HG03457 (cell line): ENCODE data around the gene LZTS2.
A peak's percentile ranks its signal among the peaks of the same experiment; 100 is the strongest.

Experiments used
- ATAC-seq: cut with Tn5 transposase; IDR thresholded peaks from one replicate; pipeline ENCODE4 v1.9.1; 2021; ENCODE audit warnings: moderate number of reproducible peaks; ENCODE audit not compliant: unreplicated experiment

Gene LZTS2

DNA sequence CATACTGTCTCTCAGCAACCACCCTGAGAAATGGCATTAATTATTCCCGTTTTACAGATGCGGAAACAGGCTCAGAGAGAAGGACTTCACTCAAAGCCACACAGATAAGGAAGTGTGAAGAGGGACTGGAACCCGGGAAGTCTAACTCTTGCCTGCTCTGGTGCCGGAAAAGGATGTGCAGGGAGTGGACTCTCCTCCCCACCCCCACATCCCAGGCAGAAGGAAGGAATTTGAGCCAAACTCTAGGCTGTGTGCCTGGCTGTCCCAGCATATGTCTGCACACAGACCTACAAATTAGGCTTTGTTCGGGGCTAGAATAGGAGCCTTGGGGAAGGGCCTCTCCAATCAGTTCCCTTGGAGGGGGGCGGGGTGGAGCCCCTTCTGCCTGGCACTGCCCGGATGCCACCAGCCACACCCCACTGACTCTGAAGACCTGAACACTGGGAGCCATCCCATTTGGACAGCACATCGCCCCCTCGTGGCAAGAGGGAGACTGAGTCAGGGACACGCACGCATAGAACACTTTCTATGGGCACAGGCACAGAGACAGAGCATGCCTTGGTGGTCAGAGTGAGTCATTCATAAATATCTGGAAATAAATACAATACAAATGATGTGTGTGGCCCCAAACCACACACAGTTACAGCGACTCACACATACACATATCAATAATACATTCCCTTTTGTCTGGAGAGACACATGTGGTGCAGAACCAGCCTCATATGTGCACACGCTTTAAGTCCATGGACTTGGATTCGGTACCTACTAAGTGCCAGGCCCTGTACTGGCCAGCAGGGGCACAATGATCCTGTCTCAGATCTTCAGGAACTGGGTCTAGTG, 13.1 kb downstream of the LZTS2 start:
- ATAC-seq: peak; percentile 59

DNA sequence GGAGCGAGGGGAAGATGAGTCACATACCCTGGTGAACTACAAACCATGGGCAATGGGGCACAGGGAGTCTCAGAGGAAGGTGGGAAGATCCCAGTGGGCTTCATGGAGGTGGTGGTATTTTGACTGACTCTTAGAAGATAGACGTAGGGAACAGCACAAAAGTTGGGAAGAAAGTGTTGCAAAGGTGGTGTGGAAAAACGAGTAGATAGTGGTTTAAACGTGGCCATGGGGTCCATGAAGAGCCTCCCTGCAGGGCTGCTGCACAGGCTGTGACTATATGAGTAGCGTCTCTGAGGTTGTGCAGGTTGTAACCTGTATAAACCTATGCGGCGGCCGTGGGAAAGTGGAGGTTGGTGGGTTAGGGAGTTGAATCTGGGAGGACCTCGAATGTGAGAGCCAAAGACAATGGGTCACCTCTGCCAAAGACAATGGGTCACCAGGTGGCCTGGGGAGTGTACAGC, 13.8 kb downstream of the LZTS2 start:
- no peak for ATAC-seq

DNA sequence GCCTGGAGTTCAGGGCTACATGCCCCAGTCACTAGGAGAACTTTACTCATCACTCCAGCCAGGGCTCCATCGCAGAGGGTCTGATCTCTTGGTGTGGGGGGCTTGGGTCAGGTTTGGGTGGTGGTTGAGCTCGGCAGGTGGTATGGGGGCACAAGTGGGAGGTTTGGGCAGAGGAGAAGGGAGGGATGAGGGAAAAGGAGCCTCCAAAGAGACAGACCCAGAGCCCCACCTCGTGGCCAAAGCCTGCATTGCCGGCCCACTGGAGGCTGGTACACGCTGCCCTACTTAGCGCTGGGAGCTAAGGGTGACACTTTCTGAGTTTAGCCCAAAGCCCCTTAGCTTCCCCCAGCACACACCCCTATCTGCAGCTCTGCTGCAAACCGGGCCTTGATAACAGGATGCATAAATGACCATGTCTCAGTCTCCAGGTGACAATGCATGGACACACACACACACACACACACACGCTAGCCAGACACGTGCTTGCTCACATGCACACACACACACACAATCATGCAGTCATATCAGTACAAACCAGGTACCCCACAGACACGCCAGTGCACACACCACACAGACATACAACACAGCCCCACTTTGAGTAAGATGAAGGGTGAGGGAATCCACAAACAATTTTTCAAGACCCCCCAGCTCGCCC, 14.7 kb downstream of the LZTS2 start:
- ATAC-seq: no peak

DNA sequence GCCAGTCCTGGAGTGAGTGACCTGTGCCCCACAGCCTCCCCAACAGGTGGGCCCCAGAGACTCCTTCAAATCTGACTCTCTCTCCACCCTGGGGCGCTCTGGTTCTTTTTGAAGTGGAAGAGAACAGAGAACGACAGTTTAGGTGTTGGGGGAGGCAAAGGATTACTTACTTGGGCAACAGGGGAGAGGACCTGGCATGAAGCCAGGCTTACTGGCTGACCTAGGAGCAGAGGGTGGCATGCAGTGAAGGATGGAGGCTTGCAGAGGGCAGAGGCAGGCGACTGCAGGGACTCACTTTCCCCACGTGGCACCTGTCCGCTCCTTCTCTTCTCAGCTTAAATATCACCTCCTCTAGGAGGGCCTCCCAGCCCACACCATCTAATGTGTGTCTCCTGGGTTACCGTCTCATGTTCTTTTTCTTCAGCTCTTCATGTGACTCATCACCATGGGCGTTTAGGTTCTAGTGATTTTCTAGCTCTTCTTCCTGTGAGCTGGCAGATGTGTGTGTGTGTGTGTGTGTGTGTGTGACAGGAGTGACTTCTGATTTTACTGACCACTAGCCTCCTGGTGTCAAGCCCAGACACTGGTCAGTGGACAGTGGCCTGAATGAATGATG, 15.5 kb downstream of the LZTS2 start:
- ATAC-seq: no peak

DNA sequence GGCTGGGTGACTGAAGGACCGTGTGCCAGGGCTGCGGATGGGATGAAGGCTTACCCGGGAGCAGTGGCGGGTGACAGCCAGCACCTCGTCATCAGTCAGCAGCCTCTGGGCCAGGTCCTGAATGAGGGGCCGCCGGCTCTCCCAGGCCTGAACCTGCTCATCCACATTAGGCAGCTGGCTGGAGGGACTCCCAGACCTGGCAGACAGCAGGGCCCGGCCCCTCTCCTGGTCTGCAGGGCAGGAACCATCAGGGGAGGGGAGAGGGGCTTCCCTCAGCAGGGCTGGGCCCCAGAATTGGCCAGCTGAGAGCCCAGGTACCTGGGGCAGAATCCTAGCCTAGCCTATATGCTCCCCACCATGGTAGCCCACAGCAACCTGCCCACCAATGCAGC, 16.0 kb downstream of the LZTS2 start:
- ATAC-seq: no peak

DNA sequence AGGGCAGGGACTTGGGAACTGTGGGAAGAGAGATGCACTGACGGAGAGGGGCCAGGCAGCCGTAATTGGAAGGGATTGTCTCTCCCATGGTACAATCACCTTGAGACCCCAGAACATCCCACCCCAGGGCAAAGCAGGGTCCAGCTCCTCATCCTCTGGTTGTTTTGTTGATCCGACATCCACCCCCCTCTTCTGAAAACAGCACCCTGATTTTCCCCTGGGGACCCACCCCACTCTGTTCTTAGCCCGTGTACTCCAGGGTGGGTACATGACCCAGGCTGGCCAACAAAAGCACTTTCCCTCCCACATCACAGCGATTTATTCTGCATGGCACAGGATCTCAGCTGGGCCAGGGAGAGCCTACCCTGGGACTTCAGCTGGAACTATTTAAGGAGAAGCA, 17.2 kb downstream of the LZTS2 start:
- no peak for ATAC-seq

DNA sequence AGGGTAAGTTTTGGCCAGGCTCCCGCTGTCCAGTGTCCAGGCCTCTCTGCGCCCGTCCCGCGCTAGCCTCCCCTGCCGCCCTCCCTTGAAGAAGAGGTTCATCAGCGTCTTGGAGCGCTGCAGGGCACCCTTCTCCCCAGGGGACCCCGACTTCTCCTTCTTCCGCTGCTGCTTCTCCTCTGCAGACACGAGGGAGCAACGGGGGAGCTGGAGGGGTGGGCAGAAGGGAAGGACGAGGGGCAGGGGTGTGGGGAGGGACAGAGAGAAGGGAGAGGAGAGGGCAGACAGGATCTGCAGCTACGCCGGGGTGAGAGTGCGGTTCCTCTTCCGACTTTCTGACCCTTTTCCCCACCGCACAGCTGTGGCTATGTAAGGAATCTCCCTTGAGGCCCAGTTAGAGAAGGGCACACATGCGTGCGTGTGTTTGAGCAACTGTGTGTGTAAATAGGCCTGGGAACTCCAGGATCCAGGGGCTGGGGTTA, 18.6 kb downstream of the LZTS2 start:
- ATAC-seq: no peak

DNA sequence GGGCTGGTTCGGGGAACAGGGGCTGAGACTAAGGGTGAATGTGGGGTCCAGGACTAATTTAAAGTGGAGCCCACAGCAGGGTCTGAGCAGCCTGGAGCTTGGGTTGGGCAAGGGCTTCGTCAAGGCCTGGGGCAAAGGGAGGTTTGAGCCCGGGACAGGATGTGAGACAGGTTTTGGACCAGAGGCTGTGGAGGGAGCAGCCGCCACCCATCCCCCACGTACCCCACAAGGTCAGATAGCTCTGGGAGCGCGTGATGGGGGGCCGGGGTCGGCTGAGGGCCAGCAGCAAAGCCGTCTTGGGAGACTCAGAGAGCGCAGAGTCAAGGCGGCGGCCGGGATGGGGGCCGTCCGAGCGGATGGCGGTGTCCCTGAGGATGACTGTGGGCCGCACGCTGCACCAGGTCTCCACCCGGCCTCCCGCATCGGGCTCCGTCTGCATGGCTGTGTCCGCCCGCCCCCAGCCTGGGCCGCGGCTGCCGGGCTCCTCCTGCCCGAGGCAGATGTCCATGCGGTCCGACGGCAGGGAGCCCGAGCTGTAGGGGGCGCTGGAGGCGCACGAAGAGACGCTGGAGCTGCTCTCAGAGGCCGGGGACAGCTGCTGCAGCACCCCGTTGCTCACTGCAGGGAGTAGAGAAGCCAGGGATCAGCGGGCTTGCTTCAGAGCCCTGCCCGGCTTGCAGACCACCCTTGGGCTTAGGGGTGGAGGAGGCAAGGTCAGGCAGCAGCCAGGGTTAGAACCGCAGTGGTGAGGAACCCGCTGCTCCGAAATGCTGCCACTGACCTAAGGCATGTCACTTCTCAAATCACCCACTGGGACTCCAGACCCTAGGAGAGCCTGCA, 19.2 kb downstream of the LZTS2 start:
- ATAC-seq: no peak

DNA sequence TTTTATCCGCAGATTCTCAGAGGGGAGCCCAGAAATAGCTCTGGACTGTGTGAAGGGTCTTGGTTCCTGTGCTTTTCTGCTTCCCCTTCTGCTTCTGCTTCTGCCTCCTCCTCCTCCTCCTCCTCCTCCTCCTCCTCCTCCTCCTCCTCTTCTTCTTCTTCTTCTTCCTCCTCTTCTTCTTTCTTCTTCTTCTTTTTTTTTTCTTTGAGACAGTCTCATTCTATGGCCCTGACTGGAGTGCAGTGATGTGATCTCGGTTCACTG, 19.8 kb downstream of the LZTS2 start:
- no peak for ATAC-seq

DNA sequence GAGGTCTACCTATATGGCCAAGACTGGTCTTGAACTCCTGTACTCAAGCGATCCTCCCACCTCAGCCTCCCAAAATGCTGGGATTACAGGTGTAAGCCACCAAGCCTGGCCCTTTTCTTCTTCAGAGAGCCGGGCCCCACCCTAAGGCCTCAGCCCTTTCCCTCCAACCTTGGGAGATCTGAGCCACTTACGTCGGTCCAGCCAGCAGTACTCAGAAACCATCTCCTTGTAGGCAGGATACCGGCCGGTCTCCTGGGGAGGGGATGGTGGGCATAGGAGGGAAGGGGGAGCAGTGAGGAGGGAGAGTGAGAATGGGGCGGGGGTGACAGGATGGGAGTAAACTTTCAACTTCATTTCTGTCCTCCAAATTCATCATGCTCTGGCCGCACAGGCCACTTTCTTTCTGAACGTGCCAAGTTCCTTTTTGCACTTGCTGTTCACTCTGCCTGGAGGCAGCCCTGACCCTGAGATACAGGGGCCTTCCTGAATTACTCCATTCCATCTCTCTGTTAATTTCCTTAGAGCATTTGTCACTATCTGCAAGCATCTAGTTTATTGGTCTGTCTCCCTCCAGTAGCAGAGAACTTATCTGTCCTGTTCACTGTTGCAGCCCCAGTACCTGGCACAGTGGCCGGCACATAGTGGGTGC, 20.9 kb downstream of the LZTS2 start:
- ATAC-seq: no peak

DNA sequence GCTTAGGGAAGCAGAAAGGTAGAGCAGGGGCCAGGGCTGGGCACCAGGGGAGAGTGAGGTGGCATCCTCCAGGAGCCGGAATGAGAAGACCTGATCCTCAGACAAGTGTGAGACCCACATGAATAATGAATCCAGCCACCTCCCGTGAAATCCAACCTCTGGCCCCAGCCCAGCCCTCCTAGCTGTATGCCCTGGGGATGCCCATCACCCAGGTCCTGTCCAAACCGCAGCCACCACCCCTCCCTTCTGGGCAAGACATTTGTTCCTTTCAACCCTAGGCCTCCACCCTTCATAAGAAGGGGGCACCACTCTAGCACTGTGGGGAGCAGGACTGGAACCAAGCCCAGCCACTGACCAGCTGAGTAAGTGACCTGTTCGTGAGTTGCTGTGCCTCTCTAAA, 21.6 kb downstream of the LZTS2 start:
- ATAC-seq: no peak

DNA sequence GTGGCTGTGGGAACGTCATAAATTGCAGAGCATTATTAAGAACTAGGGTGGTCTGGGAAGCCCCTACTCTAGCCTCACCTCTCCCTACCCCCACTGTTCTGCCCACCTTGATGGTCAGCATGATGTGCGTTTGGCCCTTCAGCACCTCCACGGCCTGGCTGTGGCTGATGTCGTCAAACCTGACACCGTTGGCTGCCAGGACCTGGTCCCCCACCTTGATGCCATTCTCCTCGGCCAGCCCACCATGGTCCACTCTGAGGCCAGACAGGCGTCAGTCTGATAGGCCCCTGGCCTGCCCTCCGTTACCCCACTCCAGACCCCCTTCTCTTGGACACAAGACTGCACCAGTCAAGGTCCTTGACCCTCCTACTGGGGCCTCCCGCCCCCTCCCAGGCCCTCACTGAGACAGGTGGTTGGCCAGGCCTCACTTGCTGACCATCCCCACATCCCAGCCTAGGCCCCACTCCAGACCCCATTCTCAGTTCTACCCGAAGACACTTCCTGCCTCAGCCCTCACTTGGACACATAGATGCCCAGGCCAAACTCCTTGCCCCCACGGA, 22.2 kb downstream of the LZTS2 start:
- ATAC-seq: no peak

DNA sequence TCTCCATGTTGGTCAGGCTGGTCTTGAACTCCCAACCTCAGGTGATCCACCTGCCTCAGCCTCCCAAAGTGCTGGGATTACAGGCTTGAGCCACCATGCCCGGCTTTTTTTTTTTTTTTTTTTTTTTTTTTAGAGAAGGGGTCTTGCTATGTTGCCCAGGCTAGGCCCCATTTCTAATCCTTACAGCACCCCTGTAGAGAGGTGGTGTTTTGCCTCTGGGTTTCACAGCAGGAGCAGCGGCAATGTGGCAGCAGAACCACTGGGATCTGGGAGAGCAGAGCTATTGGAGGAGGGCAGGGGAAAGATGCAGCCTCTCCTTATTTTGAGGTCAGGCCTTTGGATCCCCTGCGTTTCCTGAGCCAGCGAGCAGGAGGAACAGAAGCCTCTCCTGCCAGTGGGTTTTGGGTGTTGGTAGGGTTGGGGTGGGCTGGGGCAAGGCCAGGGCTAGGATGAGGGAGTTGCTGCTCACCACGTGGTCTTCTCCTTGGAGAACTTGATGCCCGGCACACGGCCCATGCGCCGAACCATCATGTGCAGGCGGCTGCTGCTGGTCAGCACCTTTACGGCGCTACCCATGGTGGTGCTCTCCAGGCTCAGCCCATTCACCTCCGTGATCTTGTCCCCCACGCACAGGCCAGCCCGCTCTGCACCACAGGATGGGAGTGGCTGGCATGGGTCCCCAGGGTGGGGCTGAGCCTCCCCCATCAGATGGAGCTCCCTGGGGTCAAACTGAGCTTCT, 23.5 kb downstream of the LZTS2 start:
- ATAC-seq: no peak

DNA sequence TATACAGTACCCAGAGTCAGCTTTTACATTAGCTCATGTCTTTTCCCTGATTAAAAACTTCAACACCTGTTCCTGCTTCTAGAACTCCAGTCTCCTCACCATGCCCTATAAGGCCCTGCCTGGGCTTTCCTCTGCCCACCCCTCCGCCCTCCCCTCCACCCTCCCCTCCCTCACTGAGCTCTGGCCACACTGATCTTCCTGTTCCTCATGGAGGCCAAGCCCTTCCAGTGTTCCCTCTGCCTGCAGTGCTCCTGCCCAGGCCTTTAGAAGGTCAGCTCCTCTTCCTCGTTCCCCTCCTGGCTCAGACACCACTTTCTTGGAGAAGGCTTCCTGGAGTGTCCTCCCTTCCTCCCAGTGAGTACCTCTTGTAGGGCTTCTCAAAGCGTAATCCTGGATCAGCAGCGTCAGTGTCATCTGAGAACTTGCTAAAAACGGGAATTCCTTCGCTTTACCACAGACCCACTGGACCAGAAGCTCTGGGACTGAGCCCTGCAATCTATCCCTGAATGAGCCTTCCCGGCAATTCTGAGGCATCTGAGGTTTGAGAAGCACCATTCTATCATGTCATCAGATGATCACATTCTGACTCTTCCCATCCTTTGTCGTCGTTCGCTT, 27.6 kb downstream of the LZTS2 start:
- ATAC-seq: no peak

DNA sequence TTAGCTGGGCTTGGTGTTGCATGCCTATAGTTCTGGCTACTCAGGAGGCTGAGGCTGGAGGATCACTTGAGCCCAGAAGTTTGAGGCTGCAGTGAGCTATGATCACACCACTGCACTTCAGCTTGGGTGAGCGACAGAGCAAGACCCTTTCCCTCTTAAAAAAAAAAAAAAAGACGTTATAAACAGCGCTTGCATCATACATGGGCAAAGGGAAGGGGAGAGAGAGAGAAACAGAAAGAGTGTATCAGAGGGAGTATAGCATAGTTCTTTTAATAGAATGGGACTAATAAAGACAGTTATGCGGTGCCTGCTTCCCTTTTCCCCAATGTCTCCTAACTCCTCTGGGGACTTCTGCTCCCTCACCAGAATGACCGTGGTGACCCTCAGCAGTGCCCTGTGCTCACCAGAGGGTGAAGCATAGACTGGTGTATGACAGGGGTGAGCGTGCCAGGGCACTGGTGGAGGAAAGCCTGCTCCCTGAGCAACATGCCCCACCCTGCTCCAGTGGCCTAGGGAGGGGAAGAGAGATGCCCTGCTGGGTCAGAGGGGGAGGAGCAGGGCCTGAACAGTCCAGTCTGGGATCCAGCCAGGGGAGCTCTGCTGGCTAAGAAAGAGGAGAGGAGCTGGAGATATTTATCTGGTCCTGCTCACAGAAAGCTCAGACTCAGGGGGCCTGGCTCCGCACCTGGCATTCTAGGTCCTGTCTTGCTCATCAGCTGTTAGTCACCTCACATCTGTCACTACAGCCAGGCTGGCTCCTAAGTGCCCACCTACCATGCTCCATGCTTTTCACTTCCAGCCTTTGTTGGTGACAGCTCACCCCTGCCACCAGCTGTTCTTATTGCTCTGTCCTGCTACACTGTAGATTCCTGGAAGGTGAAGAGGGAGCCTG, 29.1 kb downstream of the LZTS2 start:
- no peak for ATAC-seq

DNA sequence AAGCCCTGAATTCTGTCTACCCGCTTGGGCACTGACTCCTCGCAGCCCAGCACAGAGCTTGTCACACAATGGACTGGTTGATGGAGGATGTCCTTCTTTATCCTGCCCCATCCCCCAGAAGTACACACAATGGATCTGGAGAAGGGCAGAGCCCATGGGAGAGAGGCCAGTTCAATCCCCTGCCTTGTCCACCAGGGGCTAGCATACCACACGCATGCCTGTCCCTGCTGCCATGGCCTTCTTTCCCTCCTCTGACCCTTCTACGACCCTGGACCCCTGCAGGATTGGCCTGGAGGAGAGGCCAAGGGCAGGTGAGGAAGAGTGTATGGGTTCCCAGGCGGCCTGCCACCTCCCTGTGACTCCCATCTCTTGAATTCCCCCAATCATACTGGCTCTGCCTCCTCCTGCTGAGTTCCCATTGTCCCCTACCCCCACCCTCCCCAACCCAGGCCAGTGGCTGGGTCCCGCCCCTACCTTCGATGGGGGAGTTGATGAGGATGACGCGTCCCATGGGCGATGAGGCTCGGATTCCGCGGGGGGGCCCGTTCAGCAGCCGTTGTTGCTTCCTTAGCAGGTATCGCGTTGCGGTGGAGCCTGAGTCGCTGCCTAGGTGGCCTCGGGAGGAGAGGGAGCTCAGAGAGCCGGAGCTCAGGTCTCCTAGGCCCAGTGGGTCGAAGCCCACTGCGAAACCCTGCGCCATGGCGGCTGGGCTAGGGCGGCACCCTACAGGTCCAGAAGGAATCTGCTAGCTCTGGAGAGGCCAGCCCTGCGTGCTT, 30.1 kb downstream of the LZTS2 start:
- no peak for ATAC-seq

DNA sequence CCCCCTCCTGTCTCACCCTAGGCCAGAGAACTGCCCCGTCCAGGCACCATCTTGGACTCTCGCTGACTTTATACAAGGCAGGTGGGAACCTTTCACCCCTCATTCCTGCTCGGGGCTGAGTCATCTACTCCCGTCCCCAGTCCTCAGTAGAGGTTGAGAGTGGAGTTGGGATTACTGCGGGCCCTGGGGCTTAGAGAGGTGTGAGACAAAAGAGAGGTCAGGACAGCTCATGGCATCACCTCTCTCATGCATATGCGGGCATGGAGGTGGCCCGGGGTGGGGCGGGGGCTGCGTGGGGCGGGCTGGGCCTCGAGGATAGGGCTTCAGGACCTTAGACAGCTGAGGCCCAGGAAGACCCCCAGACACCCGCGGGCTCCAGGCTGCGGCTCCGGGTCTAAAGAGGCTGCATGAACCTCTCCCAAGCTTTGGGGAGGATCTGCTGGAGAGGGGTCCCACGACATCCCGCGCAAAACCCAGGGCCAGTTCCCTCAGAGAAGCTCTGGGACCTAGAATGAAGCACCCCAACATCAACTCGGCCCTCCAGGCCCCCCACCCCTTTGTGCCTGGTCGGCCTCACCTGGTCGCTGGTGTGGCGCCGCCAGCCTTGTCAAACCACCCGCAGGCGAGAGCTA, 31.0 kb downstream of the LZTS2 start:
- no peak for ATAC-seq
